ENCODE measurements around the gene GPC6. TPM values are rescaled to one million over a fixed set of nuclear protein-coding genes. Genes with fewer than 3 reads are reported as not detected.

GPC6 gene
- total and polyA plus RNA-seq, 9 of the 15 experiments (the other 6 are each of a cell fraction or from before 2014, with no cell fraction given) = under 0.01 to 0.20 (median 0.01) TPM; not detected in 4

- H3K9ac ChIP-seq (ENCODE audit: insufficient read depth in 1 of 2, low read depth in 2 of 2, low read length in 2 of 2) = no peak overlapping the region
- H3K9me3 ChIP-seq (replicated peaks; ENCODE audit: control insufficient read depth, insufficient read depth, low read depth, low read length) = no peaks in the 10 kb centered on the region
- no peak overlapping the region for H3K27ac ChIP-seq (ENCODE audit: extremely low read depth, low read depth, low read length)
- ChIA-PET CTCF (ENCODE audit: low intra/inter-chr PET ratio) (no interaction called here), POLR2A (interaction anchor here (0.6 to 1.0 kb wide), 4 partner anchors 8 to 1963 kb away, joined by 3 read pairs; partner anchors contain the start of gene MIR17HG)
- peak in 1 of 4 experiments; percentile 12 for DNase-seq (ENCODE audit: extremely low read depth in 1 of 4, low spot score in 3 of 4)
- no peaks in the 10 kb centered on the region for H3K36me3 ChIP-seq (ENCODE audit: control insufficient read depth, insufficient read depth, low read length)
- peak; percentile 63 for ATAC-seq
- no peak overlapping the region for H3K4me2 ChIP-seq (ENCODE audit: insufficient read depth, low read length)
- in situ Hi-C loops (cut with MboI) (no loop called here), intact Hi-C loops (cut with micrococcal nuclease) (loop anchor here (5.0 kb wide), 1 partner anchor 433 kb away; no protein-coding TSS in a partner anchor)
- H3K27me3 ChIP-seq (ENCODE audit: control insufficient read depth in 2 of 2, insufficient read depth in 2 of 2, low read length in 2 of 2) = no peaks in the 10 kb centered on the region; a peak in 1 of 5 replicates
- no peak overlapping the region for H2AFZ ChIP-seq (ENCODE audit: low read depth, low read length)
- FAIRE-seq = no peak
- no TSS peak for BruUV-seq (replicated peaks)
- H3K4me3 ChIP-seq = no peak overlapping the region
- H4K20me1 ChIP-seq (replicated peaks; ENCODE audit: control insufficient read depth, insufficient read depth, low read length) = no peaks in the 10 kb centered on the region
- 2% methylated on average over 7 of the region's 7 CpGs for WGBS (ENCODE audit: insufficient coverage, low coverage, missing lambda C conversion rate)
- no peaks in the 10 kb centered on the region for H3K4me1 ChIP-seq (replicated peaks in 1 of 2; ENCODE audit: control insufficient read depth in 2 of 2, insufficient read depth in 2 of 2, low read length in 2 of 2)
- H3K9me1 ChIP-seq (ENCODE audit: control insufficient read depth, insufficient read depth, low read length) = no peaks in the 10 kb centered on the region
- H3K79me2 ChIP-seq (ENCODE audit: control insufficient read depth, insufficient read depth, low read length) = no peaks in the 10 kb centered on the region
- TF ChIP-seq CREB3 (tag; conservative IDR thresholded peaks at IDR 0.05; ENCODE audit: low read depth) = no peak
- no peak for TF ChIP-seq OTX1 (CRISPR knock-in tag; IDR thresholded peaks at IDR 0.05)
- no peak for TF ChIP-seq HNRNPLL (IDR thresholded peaks at IDR 0.05; ENCODE audit: low read depth, low read length, poor library complexity, severe bottlenecking)
- no peak for TF ChIP-seq REST (IDR thresholded peaks at IDR 0.05; ENCODE audit: borderline replicate concordance)
- no peak for TF ChIP-seq REST (CRISPR knock-in tag; IDR thresholded peaks at IDR 0.05; ENCODE audit: low read depth)
- TF ChIP-seq FOXA3 (CRISPR knock-in tag; conservative IDR thresholded peaks at IDR 0.05 in 1 of 2, IDR thresholded peaks at IDR 0.05 in 1 of 2) = no peak
- no peak for TF ChIP-seq ESRRA (IDR thresholded peaks at IDR 0.05; ENCODE audit: borderline replicate concordance, low read depth)
- TF ChIP-seq E2F6 (IDR thresholded peaks at IDR 0.05; ENCODE audit: borderline replicate concordance in 1 of 2, extremely low read depth in 1 of 2, insufficient read depth in 1 of 2, insufficient read length in 1 of 2, low read depth in 1 of 2, low read length in 1 of 2, poor library complexity in 1 of 2, severe bottlenecking in 1 of 2) = no peak
These were observed 83.4 kb downstream of the GPC6 start for GRCh38 chr13:93309886-93310523.
